ENCODE measurements around the gene SUPV3L1.

Gene SUPV3L1

GRCh38 chr10:69239136-69239535, 59.1 kb downstream of the SUPV3L1 start:
- no peaks in the 10 kb centered on the region for H3K36me3 ChIP-seq (ENCODE audit: control insufficient read depth, low read length)
- H3F3A ChIP-seq (ENCODE audit: control insufficient read depth, insufficient read depth): no peaks in the 10 kb centered on the region
- H4K20me1 ChIP-seq (ENCODE audit: control insufficient read depth, insufficient read depth, low read depth, low read length): no peaks in the 10 kb centered on the region
- no peak overlapping the region for H3K27ac ChIP-seq (ENCODE audit: low read depth, low read length)
- no peak overlapping the region for H3K4me3 ChIP-seq (ENCODE audit: low read length)
- no peaks in the 10 kb centered on the region for H3K27me3 ChIP-seq (ENCODE audit: control insufficient read depth, low read length)
- no peaks in the 10 kb centered on the region for H3K9me3 ChIP-seq (ENCODE audit: control insufficient read depth, insufficient read depth, low read length)
- no peaks in the 10 kb centered on the region for H3K4me1 ChIP-seq (ENCODE audit: control insufficient read depth, low read length)
- TF ChIP-seq CTCF (IDR thresholded peaks at IDR 0.05; ENCODE audit: low read depth, low read length, poor library complexity, severe bottlenecking) (no peak), EZH2phosphoT487 (IDR thresholded peaks at IDR 0.05; ENCODE audit: borderline replicate concordance, low read length) (no peak)
- no peaks in the 10 kb centered on the region for H3K9me2 ChIP-seq (replicated peaks; ENCODE audit: control insufficient read depth, low read length)
- no peaks in the 10 kb centered on the region for H3K79me2 ChIP-seq (ENCODE audit: control insufficient read depth, low read length)
- H3K4me2 ChIP-seq (ENCODE audit: low read length): no peak overlapping the region

DNA sequence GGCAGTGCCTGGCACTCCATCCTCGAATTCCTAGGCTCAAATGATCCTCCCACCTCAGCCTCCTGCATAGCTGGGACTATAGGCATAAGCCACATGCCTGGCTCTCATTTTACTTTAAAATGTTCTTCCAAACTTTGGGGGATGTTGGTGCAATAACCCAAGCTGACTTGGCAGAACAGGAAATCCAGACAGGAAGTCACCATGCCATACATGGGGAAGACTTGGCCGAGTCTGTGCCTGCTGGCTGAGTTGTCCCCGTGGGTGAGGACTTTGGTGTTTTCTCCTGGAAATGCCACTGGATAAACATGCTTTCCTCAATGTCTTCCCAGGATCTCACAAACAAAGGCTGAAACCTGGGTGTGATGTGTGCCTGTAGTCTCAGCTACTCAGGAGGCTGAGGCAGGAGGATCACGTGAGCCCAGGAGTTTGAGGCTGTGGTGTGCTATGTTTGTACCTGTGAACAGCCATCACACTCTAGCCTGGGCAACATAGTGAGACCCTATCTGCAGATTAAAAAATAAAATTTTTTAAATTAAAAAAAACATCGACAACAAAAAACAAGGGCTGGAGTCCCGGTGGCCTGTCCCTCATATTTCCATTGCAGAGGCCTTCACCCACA, 59.9 kb downstream of the SUPV3L1 start:
- Histone ChIP-seq H3K4me1 (ENCODE audit: control insufficient read depth, low read length) (no peaks in the 10 kb centered on the region), H3F3A (ENCODE audit: control insufficient read depth, insufficient read depth) (no peaks in the 10 kb centered on the region), H3K4me3 (ENCODE audit: low read length) (no peak overlapping the region), H3K79me2 (ENCODE audit: control insufficient read depth, low read length) (no peaks in the 10 kb centered on the region), H3K36me3 (ENCODE audit: control insufficient read depth, low read length) (no peaks in the 10 kb centered on the region), H3K4me2 (ENCODE audit: low read length) (no peak overlapping the region), H3K27ac (ENCODE audit: low read depth, low read length) (no peak overlapping the region), H3K9me3 (ENCODE audit: control insufficient read depth, insufficient read depth, low read length) (no peaks in the 10 kb centered on the region), H3K9me2 (replicated peaks; ENCODE audit: control insufficient read depth, low read length) (no peaks in the 10 kb centered on the region), H4K20me1 (ENCODE audit: control insufficient read depth, insufficient read depth, low read depth, low read length) (no peaks in the 10 kb centered on the region), H3K27me3 (ENCODE audit: control insufficient read depth, low read length) (no peaks in the 10 kb centered on the region)
- TF ChIP-seq CTCF (IDR thresholded peaks at IDR 0.05; ENCODE audit: low read depth, low read length, poor library complexity, severe bottlenecking): no peak
- TF ChIP-seq EZH2phosphoT487 (IDR thresholded peaks at IDR 0.05; ENCODE audit: borderline replicate concordance, low read length): no peak

- TF ChIP-seq CTCF (IDR thresholded peaks at IDR 0.05; ENCODE audit: low read depth, low read length, poor library complexity, severe bottlenecking): no peak
- H3K27me3 ChIP-seq (ENCODE audit: control insufficient read depth, low read length): no peaks in the 10 kb centered on the region
These were observed 60.4 kb downstream of the SUPV3L1 start for GRCh38 chr10:69240455-69240854.

More at GRCh38 chr10:69240455-69240854, 60.4 kb downstream of the SUPV3L1 start:
- Histone ChIP-seq H3K4me3 (ENCODE audit: low read length) (no peak overlapping the region), H3K9me3 (ENCODE audit: control insufficient read depth, insufficient read depth, low read length) (no peaks in the 10 kb centered on the region), H3F3A (ENCODE audit: control insufficient read depth, insufficient read depth) (no peaks in the 10 kb centered on the region), H3K36me3 (ENCODE audit: control insufficient read depth, low read length) (no peaks in the 10 kb centered on the region), H3K4me2 (ENCODE audit: low read length) (no peak overlapping the region), H3K4me1 (ENCODE audit: control insufficient read depth, low read length) (no peaks in the 10 kb centered on the region), H3K9me2 (replicated peaks; ENCODE audit: control insufficient read depth, low read length) (no peaks in the 10 kb centered on the region), H3K27ac (ENCODE audit: low read depth, low read length) (no peak overlapping the region), H3K79me2 (ENCODE audit: control insufficient read depth, low read length) (no peaks in the 10 kb centered on the region), H4K20me1 (ENCODE audit: control insufficient read depth, insufficient read depth, low read depth, low read length) (no peaks in the 10 kb centered on the region)
